HG03280 (cell line): ENCODE data around the gene ANAPC1.
"Not testable (repeated sequence)": the region's sequence is repeated elsewhere in the genome, so short reads cannot be mapped to it uniquely, and the experiment has no call there.

ENCODE experiments used
- ATAC-seq: cut with Tn5 transposase; IDR thresholded peaks from one replicate; pipeline ENCODE4 v1.9.1; 2021; ENCODE audit warnings: mild to moderate bottlenecking, moderate library complexity; ENCODE audit not compliant: unreplicated experiment

The ANAPC1 gene

GRCh38 chr2:111830479-111830878, 53.5 kb downstream of the ANAPC1 start:
- ATAC-seq = peak; percentile 82

GRCh38 chr2:111828217-111828766, 55.7 kb downstream of the ANAPC1 start:
- ATAC-seq = not testable (repeated sequence)

GRCh38 chr2:111812970-111813622, 70.9 kb downstream of the ANAPC1 start:
- ATAC-seq = not testable (repeated sequence)

- not testable (repeated sequence) for ATAC-seq
Observed at GRCh38 chr2:111790633-111791032, 93.4 kb downstream of the ANAPC1 start.

GRCh38 chr2:111784081-111784480, 99.9 kb downstream of the ANAPC1 start:
- ATAC-seq = not testable (repeated sequence)

- not testable (repeated sequence) for ATAC-seq
Observed at GRCh38 chr2:111782195-111782594, 101.8 kb downstream of the ANAPC1 start.

GRCh38 chr2:111781443-111782094, 102.4 kb downstream of the ANAPC1 start:
- ATAC-seq = not testable (repeated sequence)

GRCh38 chr2:111777155-111777554, 106.8 kb downstream of the ANAPC1 start:
- not testable (repeated sequence) for ATAC-seq

- ATAC-seq = not testable (repeated sequence)
Observed at GRCh38 chr2:111776296-111776695, 107.7 kb downstream of the ANAPC1 start.

- not testable (repeated sequence) for ATAC-seq
Observed at GRCh38 chr2:111772180-111772579, 111.8 kb downstream of the ANAPC1 start.

- ATAC-seq = not testable (repeated sequence)
Observed at GRCh38 chr2:111770916-111771658, 112.9 kb downstream of the ANAPC1 start.

- ATAC-seq = not testable (repeated sequence)
Observed at GRCh38 chr2:111768266-111769190, 115.5 kb downstream of the ANAPC1 start.

- not testable (repeated sequence) for ATAC-seq
Observed at GRCh38 chr2:111767087-111767486, 116.9 kb downstream of the ANAPC1 start.

- not testable (repeated sequence) for ATAC-seq
Observed at GRCh38 chr2:111766295-111766694, 117.7 kb downstream of the ANAPC1 start.

GRCh38 chr2:111764151-111764550, 119.8 kb downstream of the ANAPC1 start:
- ATAC-seq = not testable (repeated sequence)

- ATAC-seq = not testable (repeated sequence)
Observed at GRCh38 chr2:111760697-111761284, 123.2 kb downstream of the ANAPC1 start.

- not testable (repeated sequence) for ATAC-seq
Observed at GRCh38 chr2:111752533-111752932, 131.5 kb downstream of the ANAPC1 start.

- ATAC-seq = not testable (repeated sequence)
Observed at GRCh38 chr2:111750641-111751040, 133.4 kb downstream of the ANAPC1 start.

GRCh38 chr2:111748429-111748828, 135.6 kb downstream of the ANAPC1 start:
- ATAC-seq = not testable (repeated sequence)
